ENCODE measurements around the gene AKAP8L.
A peak's percentile ranks its signal among the peaks of the same experiment; 100 is the strongest.
"Not testable (repeated sequence)": the region's sequence is repeated elsewhere in the genome, so short reads cannot be mapped to it uniquely, and the experiment has no call there.

AKAP8L gene

DNA sequence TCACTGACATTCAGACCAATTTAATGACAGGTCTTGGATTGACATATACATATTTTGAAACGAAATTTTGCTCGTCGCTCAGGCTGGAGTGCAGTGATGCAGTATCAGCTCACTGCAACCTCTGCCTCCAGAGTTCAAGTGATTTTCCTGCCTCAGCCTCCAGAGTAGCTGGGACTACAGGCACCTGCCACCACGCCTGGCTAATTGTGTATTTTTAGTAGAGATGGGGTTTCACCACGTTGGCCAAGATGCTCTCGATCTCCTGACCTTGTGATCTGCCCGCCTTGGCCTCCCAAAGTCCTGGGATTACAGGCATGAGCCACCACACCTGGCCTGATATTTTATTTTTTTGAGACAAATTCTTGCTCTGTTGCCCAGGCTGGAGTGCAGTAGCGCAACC lies 66.3 kb downstream of the AKAP8L start:
- not testable (repeated sequence) for DNase-seq

- DNase-seq, result not testable (repeated sequence)
Observed at GRCh38 chr19:15341328-15341727, 77.5 kb downstream of the AKAP8L start.

GRCh38 chr19:15340086-15340485 lies 78.7 kb downstream of the AKAP8L start:
- DNase-seq, result no peak

- no peak for DNase-seq
Observed at GRCh38 chr19:15337202-15337601, 81.6 kb downstream of the AKAP8L start.

- DNase-seq, result peak in 1 of 2 experiments; percentile 33
Observed at GRCh38 chr19:15335992-15336391, 82.8 kb downstream of the AKAP8L start.

GRCh38 chr19:15332311-15332996 lies 86.3 kb downstream of the AKAP8L start, which contains the start of gene BRD4:
Gene BRD4, minus strand, starts transcription at chr19:15332539. Its CDS starts 59,440 bp downstream, at chr19:15273099.
- DNase-seq, result peak in 1 of 2 experiments; percentile 47

- peak in 1 of 2 experiments; percentile 39 for DNase-seq
Observed at GRCh38 chr19:15331419-15332310, 87.1 kb downstream of the AKAP8L start.

DNA sequence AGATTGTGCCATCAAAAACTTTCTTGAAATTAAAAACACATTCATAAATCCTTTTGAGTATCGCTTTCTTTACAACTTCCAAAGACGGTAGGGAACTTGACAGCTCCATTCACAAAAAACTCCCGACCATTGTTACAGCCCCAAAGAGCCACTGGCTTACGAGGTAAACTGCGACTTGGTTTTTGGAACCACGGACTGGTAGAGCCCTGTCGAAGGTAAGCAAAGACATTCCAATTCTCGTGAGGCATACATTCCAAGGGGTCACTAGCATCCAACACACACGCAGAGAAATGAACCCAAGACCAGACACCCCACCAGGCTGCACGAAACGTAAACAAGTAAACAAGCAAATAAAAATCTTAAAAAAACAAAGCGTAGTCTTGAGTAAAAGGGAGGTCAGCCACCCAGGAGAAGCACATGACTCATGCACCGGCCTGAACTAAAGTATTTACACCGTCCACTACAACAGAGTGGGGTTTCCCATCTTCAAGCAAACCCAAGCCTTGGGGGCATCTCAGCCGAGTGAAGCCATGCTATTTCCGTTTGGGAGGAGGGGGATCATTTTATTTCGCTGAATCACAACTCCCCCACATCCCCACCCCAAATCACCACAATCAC lies 87.9 kb downstream of the AKAP8L start:
- DNase-seq, result no peak
